DMS114 treated with DMSO at 0.1 percent for 48 hours (cell line): ENCODE measurements around the gene RBM19.
"Not testable (repeated sequence)": the region's sequence is repeated elsewhere in the genome, so short reads cannot be mapped to it uniquely, and the experiment has no call there.

Source experiments
- DNase-seq: peaks from one replicate; lab custom pipeline; 2025; ENCODE audit not compliant: unreplicated experiment; lab: John Stamatoyannopoulos, UW

RBM19 gene

GRCh38 chr12:113908584-113909100 lies 57.5 kb downstream of the RBM19 start:
- DNase-seq: no peak

- DNase-seq: no peak
Measured at GRCh38 chr12:113907446-113908180, 58.5 kb downstream of the RBM19 start.

GRCh38 chr12:113906411-113907200 lies 59.5 kb downstream of the RBM19 start:
- DNase-seq: no peak

- DNase-seq: no peak
Measured at GRCh38 chr12:113905829-113906228, 60.3 kb downstream of the RBM19 start.

GRCh38 chr12:113903381-113903863 lies 62.7 kb downstream of the RBM19 start:
- no peak for DNase-seq

- DNase-seq: not testable (repeated sequence)
Measured at GRCh38 chr12:113901319-113901718, 64.8 kb downstream of the RBM19 start.

GRCh38 chr12:113900716-113901115 lies 65.4 kb downstream of the RBM19 start:
- DNase-seq: no peak

- no peak for DNase-seq
Measured at GRCh38 chr12:113899561-113900471, 66.3 kb downstream of the RBM19 start.

GRCh38 chr12:113899042-113899560 lies 67.0 kb downstream of the RBM19 start:
- no peak for DNase-seq

- no peak for DNase-seq
Measured at GRCh38 chr12:113898466-113898865, 67.7 kb downstream of the RBM19 start.

GRCh38 chr12:113897406-113897805 lies 68.7 kb downstream of the RBM19 start:
- no peak for DNase-seq

GRCh38 chr12:113896841-113897240 lies 69.3 kb downstream of the RBM19 start:
- no peak for DNase-seq

- DNase-seq: no peak
Measured at GRCh38 chr12:113896194-113896593, 69.9 kb downstream of the RBM19 start.

- DNase-seq: no peak
Measured at GRCh38 chr12:113895176-113895575, 70.9 kb downstream of the RBM19 start.

- no peak for DNase-seq
Measured at GRCh38 chr12:113894697-113895096, 71.4 kb downstream of the RBM19 start.

- no peak for DNase-seq
Measured at GRCh38 chr12:113893221-113893620, 72.9 kb downstream of the RBM19 start.

GRCh38 chr12:113892556-113892955 lies 73.6 kb downstream of the RBM19 start:
- DNase-seq: no peak

GRCh38 chr12:113891739-113892520 lies 74.2 kb downstream of the RBM19 start:
- DNase-seq: no peak

- no peak for DNase-seq
Measured at GRCh38 chr12:113891167-113891692, 74.9 kb downstream of the RBM19 start.
